ENCODE data around the gene ADD3.

DNA sequence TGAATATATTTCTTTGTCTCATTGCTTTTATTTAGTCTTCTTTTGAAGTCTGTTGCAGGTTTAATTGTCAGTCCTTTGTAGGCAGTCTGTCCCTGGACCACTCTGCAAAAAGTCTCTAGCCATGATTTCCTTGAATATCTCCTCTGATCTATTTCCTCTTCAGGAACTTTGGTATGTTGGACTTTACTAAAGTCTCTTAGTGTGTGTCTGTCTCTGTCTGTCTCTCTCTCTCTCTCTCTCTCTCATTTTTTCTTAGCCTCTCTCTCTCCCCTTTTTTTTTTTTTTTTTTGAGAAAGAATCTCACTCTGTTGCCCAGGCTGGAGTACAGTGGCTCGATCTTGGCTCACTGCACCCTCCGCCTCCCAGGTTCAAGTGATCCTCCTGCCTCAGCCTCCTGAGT is 57.5 kb downstream of the ADD3 start:
- TF ChIP-seq, protein P1, sequence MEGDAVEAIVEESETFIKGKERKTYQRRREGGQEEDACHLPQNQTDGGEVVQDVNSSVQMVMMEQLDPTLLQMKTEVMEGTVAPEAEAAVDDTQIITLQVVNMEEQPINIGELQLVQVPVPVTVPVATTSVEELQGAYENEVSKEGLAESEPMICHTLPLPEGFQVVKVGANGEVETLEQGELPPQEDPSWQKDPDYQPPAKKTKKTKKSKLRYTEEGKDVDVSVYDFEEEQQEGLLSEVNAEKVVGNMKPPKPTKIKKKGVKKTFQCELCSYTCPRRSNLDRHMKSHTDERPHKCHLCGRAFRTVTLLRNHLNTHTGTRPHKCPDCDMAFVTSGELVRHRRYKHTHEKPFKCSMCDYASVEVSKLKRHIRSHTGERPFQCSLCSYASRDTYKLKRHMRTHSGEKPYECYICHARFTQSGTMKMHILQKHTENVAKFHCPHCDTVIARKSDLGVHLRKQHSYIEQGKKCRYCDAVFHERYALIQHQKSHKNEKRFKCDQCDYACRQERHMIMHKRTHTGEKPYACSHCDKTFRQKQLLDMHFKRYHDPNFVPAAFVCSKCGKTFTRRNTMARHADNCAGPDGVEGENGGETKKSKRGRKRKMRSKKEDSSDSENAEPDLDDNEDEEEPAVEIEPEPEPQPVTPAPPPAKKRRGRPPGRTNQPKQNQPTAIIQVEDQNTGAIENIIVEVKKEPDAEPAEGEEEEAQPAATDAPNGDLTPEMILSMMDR (IDR thresholded peaks at IDR 0.05 in 2 of 3, conservative IDR thresholded peaks at IDR 0.05 in 1 of 3; ENCODE audit: control insufficient read depth in 2 of 3, extremely low read depth in 1 of 3, insufficient read depth in 1 of 3, low read depth in 3 of 3, low read length in 3 of 3), result no peak
- TF ChIP-seq, protein P2, sequence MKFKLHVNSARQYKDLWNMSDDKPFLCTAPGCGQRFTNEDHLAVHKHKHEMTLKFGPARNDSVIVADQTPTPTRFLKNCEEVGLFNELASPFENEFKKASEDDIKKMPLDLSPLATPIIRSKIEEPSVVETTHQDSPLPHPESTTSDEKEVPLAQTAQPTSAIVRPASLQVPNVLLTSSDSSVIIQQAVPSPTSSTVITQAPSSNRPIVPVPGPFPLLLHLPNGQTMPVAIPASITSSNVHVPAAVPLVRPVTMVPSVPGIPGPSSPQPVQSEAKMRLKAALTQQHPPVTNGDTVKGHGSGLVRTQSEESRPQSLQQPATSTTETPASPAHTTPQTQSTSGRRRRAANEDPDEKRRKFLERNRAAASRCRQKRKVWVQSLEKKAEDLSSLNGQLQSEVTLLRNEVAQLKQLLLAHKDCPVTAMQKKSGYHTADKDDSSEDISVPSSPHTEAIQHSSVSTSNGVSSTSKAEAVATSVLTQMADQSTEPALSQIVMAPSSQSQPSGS (IDR thresholded peaks at IDR 0.05; ENCODE audit: low read length), result no peak
- no peak for TF ChIP-seq ZNF24 (IDR thresholded peaks at IDR 0.05)
- TF ChIP-seq, protein P3, sequence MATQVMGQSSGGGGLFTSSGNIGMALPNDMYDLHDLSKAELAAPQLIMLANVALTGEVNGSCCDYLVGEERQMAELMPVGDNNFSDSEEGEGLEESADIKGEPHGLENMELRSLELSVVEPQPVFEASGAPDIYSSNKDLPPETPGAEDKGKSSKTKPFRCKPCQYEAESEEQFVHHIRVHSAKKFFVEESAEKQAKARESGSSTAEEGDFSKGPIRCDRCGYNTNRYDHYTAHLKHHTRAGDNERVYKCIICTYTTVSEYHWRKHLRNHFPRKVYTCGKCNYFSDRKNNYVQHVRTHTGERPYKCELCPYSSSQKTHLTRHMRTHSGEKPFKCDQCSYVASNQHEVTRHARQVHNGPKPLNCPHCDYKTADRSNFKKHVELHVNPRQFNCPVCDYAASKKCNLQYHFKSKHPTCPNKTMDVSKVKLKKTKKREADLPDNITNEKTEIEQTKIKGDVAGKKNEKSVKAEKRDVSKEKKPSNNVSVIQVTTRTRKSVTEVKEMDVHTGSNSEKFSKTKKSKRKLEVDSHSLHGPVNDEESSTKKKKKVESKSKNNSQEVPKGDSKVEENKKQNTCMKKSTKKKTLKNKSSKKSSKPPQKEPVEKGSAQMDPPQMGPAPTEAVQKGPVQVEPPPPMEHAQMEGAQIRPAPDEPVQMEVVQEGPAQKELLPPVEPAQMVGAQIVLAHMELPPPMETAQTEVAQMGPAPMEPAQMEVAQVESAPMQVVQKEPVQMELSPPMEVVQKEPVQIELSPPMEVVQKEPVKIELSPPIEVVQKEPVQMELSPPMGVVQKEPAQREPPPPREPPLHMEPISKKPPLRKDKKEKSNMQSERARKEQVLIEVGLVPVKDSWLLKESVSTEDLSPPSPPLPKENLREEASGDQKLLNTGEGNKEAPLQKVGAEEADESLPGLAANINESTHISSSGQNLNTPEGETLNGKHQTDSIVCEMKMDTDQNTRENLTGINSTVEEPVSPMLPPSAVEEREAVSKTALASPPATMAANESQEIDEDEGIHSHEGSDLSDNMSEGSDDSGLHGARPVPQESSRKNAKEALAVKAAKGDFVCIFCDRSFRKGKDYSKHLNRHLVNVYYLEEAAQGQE (IDR thresholded peaks at IDR 0.05; ENCODE audit: low read depth, low read length), result no peak
- TF ChIP-seq DPF2 (IDR thresholded peaks at IDR 0.05), result no peak
- no peak for TF ChIP-seq NR2F1 (conservative IDR thresholded peaks at IDR 0.05)
- TF ChIP-seq POLR2A (IDR thresholded peaks at IDR 0.05; ENCODE audit: low read depth, low read length), result no peak
- TF ChIP-seq, protein P4, sequence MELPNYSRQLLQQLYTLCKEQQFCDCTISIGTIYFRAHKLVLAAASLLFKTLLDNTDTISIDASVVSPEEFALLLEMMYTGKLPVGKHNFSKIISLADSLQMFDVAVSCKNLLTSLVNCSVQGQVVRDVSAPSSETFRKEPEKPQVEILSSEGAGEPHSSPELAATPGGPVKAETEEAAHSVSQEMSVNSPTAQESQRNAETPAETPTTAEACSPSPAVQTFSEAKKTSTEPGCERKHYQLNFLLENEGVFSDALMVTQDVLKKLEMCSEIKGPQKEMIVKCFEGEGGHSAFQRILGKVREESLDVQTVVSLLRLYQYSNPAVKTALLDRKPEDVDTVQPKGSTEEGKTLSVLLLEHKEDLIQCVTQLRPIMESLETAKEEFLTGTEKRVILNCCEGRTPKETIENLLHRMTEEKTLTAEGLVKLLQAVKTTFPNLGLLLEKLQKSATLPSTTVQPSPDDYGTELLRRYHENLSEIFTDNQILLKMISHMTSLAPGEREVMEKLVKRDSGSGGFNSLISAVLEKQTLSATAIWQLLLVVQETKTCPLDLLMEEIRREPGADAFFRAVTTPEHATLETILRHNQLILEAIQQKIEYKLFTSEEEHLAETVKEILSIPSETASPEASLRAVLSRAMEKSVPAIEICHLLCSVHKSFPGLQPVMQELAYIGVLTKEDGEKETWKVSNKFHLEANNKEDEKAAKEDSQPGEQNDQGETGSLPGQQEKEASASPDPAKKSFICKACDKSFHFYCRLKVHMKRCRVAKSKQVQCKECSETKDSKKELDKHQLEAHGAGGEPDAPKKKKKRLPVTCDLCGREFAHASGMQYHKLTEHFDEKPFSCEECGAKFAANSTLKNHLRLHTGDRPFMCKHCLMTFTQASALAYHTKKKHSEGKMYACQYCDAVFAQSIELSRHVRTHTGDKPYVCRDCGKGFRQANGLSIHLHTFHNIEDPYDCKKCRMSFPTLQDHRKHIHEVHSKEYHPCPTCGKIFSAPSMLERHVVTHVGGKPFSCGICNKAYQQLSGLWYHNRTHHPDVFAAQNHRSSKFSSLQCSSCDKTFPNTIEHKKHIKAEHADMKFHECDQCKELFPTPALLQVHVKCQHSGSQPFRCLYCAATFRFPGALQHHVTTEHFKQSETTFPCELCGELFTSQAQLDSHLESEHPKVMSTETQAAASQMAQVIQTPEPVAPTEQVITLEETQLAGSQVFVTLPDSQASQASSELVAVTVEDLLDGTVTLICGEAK (IDR thresholded peaks at IDR 0.05; ENCODE audit: borderline replicate concordance), result no peak
- no peak for TF ChIP-seq ETV6 (conservative IDR thresholded peaks at IDR 0.05 in 1 of 2, IDR thresholded peaks at IDR 0.05 in 1 of 2; ENCODE audit: borderline replicate concordance in 1 of 2, low read depth in 1 of 2)
- no peak for TF ChIP-seq MTA2 (IDR thresholded peaks at IDR 0.05; ENCODE audit: low read depth)
- no peak for TF ChIP-seq RFX5 (IDR thresholded peaks at IDR 0.05; ENCODE audit: low read depth, low read length)
- TF ChIP-seq, protein P5, sequence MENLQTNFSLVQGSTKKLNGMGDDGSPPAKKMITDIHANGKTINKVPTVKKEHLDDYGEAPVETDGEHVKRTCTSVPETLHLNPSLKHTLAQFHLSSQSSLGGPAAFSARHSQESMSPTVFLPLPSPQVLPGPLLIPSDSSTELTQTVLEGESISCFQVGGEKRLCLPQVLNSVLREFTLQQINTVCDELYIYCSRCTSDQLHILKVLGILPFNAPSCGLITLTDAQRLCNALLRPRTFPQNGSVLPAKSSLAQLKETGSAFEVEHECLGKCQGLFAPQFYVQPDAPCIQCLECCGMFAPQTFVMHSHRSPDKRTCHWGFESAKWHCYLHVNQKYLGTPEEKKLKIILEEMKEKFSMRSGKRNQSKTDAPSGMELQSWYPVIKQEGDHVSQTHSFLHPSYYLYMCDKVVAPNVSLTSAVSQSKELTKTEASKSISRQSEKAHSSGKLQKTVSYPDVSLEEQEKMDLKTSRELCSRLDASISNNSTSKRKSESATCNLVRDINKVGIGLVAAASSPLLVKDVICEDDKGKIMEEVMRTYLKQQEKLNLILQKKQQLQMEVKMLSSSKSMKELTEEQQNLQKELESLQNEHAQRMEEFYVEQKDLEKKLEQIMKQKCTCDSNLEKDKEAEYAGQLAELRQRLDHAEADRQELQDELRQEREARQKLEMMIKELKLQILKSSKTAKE (IDR thresholded peaks at IDR 0.05; ENCODE audit: low read depth, poor library complexity, severe bottlenecking), result no peak

All from GM12878 (cell line).